Vagina (tissue), 2 donors: Measurements from ENCODE around the gene DOK3.

Experiments used
- CTCF ChIP-seq, 3 experiments: fragments of 450-650 bp in 2 of 3; fragments of 200-600 bp in 1 of 3; sonication (generic) in 1 of 3; IDR thresholded peaks; one replicate each; pipeline ENCODE4 v1.5.1; 2017 to 2019; ENCODE audit warnings: antibody characterized with exemption in 3 of 3, mild to moderate bottlenecking in 2 of 3, moderate library complexity in 2 of 3
- POLR2A ChIP-seq, 2 donors: fragments of 450-650 bp; IDR thresholded peaks; one replicate each; pipeline ENCODE4 v1.6.1; 2017; ENCODE audit warnings: antibody characterized with exemption in 2 of 2, mild to moderate bottlenecking in 2 of 2, moderate library complexity in 2 of 2

- TF ChIP-seq CTCF (IDR thresholded peaks at IDR 0.05) (no peak), POLR2A (IDR thresholded peaks at IDR 0.05) (no peak)
These were observed 2.4 kb upstream of the DOK3 start for GRCh38 chr5:177511796-177512675.
